ENCODE data around the gene MCMBP.

The MCMBP gene

DNA sequence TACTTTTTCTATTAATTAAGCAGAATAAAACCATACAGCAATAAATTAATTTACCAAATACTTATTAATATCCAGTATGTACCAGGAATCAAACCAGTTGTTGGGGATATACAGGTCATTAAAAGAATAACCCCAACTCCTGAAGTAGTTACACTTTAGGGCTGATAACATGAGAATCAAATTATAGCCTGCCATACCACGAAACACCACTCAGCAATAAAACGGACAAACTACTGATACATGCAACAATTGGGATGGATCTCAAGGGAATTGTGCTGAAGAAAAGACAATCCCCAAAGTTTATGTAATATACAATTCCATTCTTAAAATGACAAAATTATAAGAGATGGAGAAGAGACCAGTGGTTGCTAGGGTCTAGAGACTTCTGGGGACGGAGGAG is 22.7 kb downstream of the MCMBP start:
- no peak for TF ChIP-seq EZH2 (IDR thresholded peaks at IDR 0.05; ENCODE audit: borderline replicate concordance, low read depth, low read length, severe bottlenecking)
- Histone ChIP-seq H3K9me3 (ENCODE audit: insufficient read depth, low read length, severe bottlenecking) (no peaks in the 10 kb centered on the region), H3K4me1 (ENCODE audit: insufficient read depth, low read length) (no peaks in the 10 kb centered on the region), H3K79me2 (ENCODE audit: insufficient read depth, low read length) (peaks cover 14% of the 10 kb centered on the region), H4K20me1 (ENCODE audit: insufficient read depth, low read length) (peaks cover 8% of the 10 kb centered on the region; the same call in 1 of the 2 replicates), H3K36me3 (ENCODE audit: insufficient read depth, low read length) (peaks cover 89% of the 10 kb centered on the region), H2AFZ (ENCODE audit: low read depth, low read length) (no peak overlapping the region), H3K27ac (ENCODE audit: low read length) (no peak overlapping the region), H3K27me3 (ENCODE audit: insufficient read depth, low read length, poor library complexity) (no peaks in the 10 kb centered on the region), H3K4me3 (ENCODE audit: low read depth in 1 of 2, low read length in 2 of 2) (no peak overlapping the region), H3K9ac (ENCODE audit: low read depth, low read length) (no peak overlapping the region), H3K4me2 (ENCODE audit: insufficient read depth, low read length) (no peak overlapping the region)
- ATAC-seq (ENCODE audit: insufficient read depth, low read depth): no peak
- no peak for DNase-seq

DNA sequence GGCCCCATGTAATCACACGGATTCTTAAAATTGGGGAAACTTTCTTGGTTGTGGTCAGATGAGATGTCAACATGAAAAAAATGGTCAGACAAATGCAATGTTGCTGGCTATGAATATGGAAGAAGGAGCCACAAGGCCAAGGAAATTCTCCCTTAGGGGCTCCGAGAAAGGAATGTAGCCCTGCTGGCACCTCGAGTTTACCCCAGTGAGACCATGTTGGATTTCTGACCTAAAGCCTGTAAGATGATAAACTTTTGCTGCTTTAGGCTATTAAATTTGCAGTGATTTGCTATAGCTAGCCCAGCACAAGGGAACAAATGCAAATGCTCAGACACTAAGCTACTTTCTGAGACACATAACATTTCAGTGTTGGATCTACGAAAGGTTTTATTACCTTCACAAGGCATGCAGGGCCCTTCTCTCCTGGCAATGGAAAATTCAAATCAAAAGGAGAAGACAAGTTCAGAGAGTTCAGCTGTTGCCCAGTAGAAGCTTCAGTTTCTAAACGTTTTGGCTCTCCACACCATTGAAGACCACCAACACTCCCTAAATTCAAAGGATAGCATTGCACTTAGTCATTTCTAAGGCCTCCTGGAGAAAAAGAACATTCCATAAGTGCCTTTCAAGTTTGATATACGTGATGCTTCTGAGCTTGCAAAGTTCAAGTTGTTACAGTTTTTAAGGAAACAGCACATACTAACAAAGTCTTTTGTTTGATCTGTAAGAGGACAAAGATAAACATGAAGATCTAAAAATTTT is 23.4 kb downstream of the MCMBP start:
- Histone ChIP-seq H3K4me3 (ENCODE audit: low read depth in 1 of 2, low read length in 2 of 2) (no peak overlapping the region), H2AFZ (ENCODE audit: low read depth, low read length) (no peak overlapping the region), H3K9me3 (ENCODE audit: insufficient read depth, low read length, severe bottlenecking) (no peaks in the 10 kb centered on the region), H3K79me2 (ENCODE audit: insufficient read depth, low read length) (peaks cover 14% of the 10 kb centered on the region), H3K27ac (ENCODE audit: low read length) (no peak overlapping the region), H4K20me1 (ENCODE audit: insufficient read depth, low read length) (peaks cover 11% of the 10 kb centered on the region; the same call in 1 of the 2 replicates), H3K4me1 (ENCODE audit: insufficient read depth, low read length) (no peaks in the 10 kb centered on the region), H3K36me3 (ENCODE audit: insufficient read depth, low read length) (peaks cover 93% of the 10 kb centered on the region), H3K27me3 (ENCODE audit: insufficient read depth, low read length, poor library complexity) (no peaks in the 10 kb centered on the region), H3K9ac (ENCODE audit: low read depth, low read length) (no peak overlapping the region), H3K4me2 (ENCODE audit: insufficient read depth, low read length) (no peak overlapping the region)
- DNase-seq (no peak), ATAC-seq (ENCODE audit: insufficient read depth, low read depth) (no peak)
- TF ChIP-seq EZH2 (IDR thresholded peaks at IDR 0.05; ENCODE audit: borderline replicate concordance, low read depth, low read length, severe bottlenecking): no peak
- TF ChIP-seq, protein P1, sequence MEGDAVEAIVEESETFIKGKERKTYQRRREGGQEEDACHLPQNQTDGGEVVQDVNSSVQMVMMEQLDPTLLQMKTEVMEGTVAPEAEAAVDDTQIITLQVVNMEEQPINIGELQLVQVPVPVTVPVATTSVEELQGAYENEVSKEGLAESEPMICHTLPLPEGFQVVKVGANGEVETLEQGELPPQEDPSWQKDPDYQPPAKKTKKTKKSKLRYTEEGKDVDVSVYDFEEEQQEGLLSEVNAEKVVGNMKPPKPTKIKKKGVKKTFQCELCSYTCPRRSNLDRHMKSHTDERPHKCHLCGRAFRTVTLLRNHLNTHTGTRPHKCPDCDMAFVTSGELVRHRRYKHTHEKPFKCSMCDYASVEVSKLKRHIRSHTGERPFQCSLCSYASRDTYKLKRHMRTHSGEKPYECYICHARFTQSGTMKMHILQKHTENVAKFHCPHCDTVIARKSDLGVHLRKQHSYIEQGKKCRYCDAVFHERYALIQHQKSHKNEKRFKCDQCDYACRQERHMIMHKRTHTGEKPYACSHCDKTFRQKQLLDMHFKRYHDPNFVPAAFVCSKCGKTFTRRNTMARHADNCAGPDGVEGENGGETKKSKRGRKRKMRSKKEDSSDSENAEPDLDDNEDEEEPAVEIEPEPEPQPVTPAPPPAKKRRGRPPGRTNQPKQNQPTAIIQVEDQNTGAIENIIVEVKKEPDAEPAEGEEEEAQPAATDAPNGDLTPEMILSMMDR (IDR thresholded peaks at IDR 0.05; ENCODE audit: borderline replicate concordance, extremely low read depth, low read length, poor library complexity, severe bottlenecking): no peak

DNA sequence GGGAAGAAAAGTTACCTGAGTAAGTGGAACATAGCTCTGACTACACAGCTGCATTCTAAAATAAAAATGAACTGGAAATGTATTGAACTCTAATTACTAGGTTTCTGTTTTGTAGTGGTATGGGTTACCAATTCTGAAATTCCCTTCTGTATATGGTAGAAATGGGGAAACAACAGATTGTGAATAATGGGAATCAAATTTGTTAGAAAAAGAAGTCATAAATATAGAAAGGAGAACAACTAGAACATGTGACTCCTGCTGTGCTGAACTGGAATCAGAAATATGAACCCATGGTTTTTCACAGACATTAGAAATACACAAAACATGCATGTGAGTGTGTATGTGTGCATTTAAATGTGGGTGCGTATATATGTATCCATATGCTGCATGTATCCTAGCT is 27.0 kb downstream of the MCMBP start:
- DNase-seq (no peak), ATAC-seq (ENCODE audit: insufficient read depth, low read depth) (no peak)
- Histone ChIP-seq H3K36me3 (ENCODE audit: insufficient read depth, low read length) (peaks cover 92% of the 10 kb centered on the region), H3K4me3 (ENCODE audit: low read depth in 1 of 2, low read length in 2 of 2) (no peak overlapping the region), H3K27me3 (ENCODE audit: insufficient read depth, low read length, poor library complexity) (no peaks in the 10 kb centered on the region), H3K4me2 (ENCODE audit: insufficient read depth, low read length) (no peak overlapping the region), H2AFZ (ENCODE audit: low read depth, low read length) (no peak overlapping the region), H4K20me1 (ENCODE audit: insufficient read depth, low read length) (0 out of 2 replicates have a peak, but pooled peaks cover 9% of the 10 kb centered on the region), H3K4me1 (ENCODE audit: insufficient read depth, low read length) (no peaks in the 10 kb centered on the region), H3K9me3 (ENCODE audit: insufficient read depth, low read length, severe bottlenecking) (no peaks in the 10 kb centered on the region), H3K79me2 (ENCODE audit: insufficient read depth, low read length) (peaks cover 3% of the 10 kb centered on the region; the same call in 1 of the 2 replicates), H3K27ac (ENCODE audit: low read length) (no peak overlapping the region), H3K9ac (ENCODE audit: low read depth, low read length) (no peak overlapping the region)
- TF ChIP-seq, protein P1 (IDR thresholded peaks at IDR 0.05; ENCODE audit: borderline replicate concordance, extremely low read depth, low read length, poor library complexity, severe bottlenecking): no peak
- no peak for TF ChIP-seq EZH2 (IDR thresholded peaks at IDR 0.05; ENCODE audit: borderline replicate concordance, low read depth, low read length, severe bottlenecking)

DNA sequence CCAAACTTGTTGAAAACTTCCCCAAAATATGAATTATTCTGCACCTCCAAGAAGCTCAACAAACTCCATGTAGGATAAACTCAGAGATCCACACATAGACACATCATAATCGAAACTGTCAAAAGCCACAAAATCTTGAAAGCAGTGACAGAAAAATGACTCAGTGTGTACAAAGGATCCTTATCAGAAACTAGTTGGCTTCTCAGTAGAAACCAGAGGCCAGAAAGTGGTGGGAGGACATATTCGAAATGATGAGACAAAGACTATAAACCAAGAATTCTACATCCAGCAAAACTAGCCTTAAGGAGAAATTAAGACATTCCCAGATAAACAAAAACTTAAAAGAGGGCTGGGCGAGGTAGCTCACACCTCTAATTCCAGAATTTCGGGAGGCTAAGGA is 38.5 kb downstream of the MCMBP start:
- no peak overlapping the region for H3K27ac ChIP-seq (ENCODE audit: low read length)
- TF ChIP-seq, protein P1 (IDR thresholded peaks at IDR 0.05; ENCODE audit: borderline replicate concordance, extremely low read depth, low read length, poor library complexity, severe bottlenecking): no peak
- no peak for TF ChIP-seq EZH2 (IDR thresholded peaks at IDR 0.05; ENCODE audit: borderline replicate concordance, low read depth, low read length, severe bottlenecking)
- H3K4me1 ChIP-seq (ENCODE audit: insufficient read depth, low read length): no peaks in the 10 kb centered on the region
- no peak overlapping the region for H3K4me2 ChIP-seq (ENCODE audit: insufficient read depth, low read length)
- H3K9me3 ChIP-seq (ENCODE audit: insufficient read depth, low read length, severe bottlenecking): no peaks in the 10 kb centered on the region
- H3K79me2 ChIP-seq (ENCODE audit: insufficient read depth, low read length): no peaks in the 10 kb centered on the region
- ATAC-seq (ENCODE audit: insufficient read depth, low read depth) (no peak), DNase-seq (no peak)
- H3K36me3 ChIP-seq (ENCODE audit: insufficient read depth, low read length): peaks cover 95% of the 10 kb centered on the region
- no peak overlapping the region for H3K9ac ChIP-seq (ENCODE audit: low read depth, low read length)
- H2AFZ ChIP-seq (ENCODE audit: low read depth, low read length): no peak overlapping the region
- no peaks in the 10 kb centered on the region for H3K27me3 ChIP-seq (ENCODE audit: insufficient read depth, low read length, poor library complexity)
- H3K4me3 ChIP-seq (ENCODE audit: low read depth in 1 of 2, low read length in 2 of 2): no peak overlapping the region
- H4K20me1 ChIP-seq (ENCODE audit: insufficient read depth, low read length): 0 out of 2 replicates have a peak, but pooled peaks cover 6% of the 10 kb centered on the region
